Stomach smooth muscle (tissue), 2 donors: ENCODE results near the gene UMAD1.
"Not testable (repeated sequence)": the region's sequence is repeated elsewhere in the genome, so short reads cannot be mapped to it uniquely, and the experiment has no call there.

Source experiments
- H3K27ac ChIP-seq: one replicate; pipeline ENCODE4 v1.7.0; 2013; ENCODE audit warnings: mild to moderate bottlenecking, low read length, inconsistent platforms
- H3K27me3 ChIP-seq, 2 donors: one replicate each; pipeline ENCODE4 v1.7.0; 2013; ENCODE audit warnings: low read length in 2 of 2; ENCODE audit not compliant: insufficient read depth in 2 of 2, control insufficient read depth in 1 of 2
- H3K36me3 ChIP-seq, 2 donors: one replicate each; pipeline ENCODE4 v1.7.0; 2013; ENCODE audit warnings: low read length in 2 of 2; ENCODE audit not compliant: control insufficient read depth in 2 of 2, insufficient read depth in 2 of 2
- H3K4me1 ChIP-seq: one replicate; pipeline ENCODE4 v1.7.0; 2013; ENCODE audit warnings: low read length; ENCODE audit not compliant: control insufficient read depth, insufficient read depth
- H3K4me3 ChIP-seq, 2 donors: one replicate each; pipeline ENCODE4 v1.7.0; 2013; ENCODE audit warnings: low read length in 2 of 2
- H3K9ac ChIP-seq, 2 donors: one replicate each; pipeline ENCODE4 v1.7.0; 2013; ENCODE audit warnings: low read length in 2 of 2, mild to moderate bottlenecking in 1 of 2
- H3K9me3 ChIP-seq, 2 donors: one replicate each; pipeline ENCODE4 v1.7.0; 2013; ENCODE audit warnings: low read length in 2 of 2; ENCODE audit not compliant: control insufficient read depth in 2 of 2
- donor health status: healthy.
- donor health status: Pancreatic carcinoma.

The UMAD1 gene

DNA sequence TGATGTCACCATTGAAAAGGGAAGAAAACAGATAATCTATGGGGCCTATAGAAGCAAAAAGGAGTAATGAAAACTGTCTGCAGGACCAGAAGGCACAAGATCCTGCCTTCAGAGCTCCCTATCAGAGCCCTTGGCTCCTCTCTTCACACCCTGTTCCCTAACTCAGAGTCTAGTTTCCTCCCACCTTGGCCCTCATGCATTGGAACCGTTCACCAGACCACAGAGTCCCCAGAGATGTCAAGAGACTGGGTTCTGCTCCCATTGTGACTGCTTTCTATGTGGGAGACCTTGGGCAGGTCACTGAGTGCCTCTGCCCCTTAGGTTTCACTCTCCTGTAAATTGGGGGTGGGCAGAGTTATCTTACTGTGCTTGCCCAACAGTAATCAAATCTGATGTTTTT, 158.0 kb downstream of the UMAD1 start:
- H3K27me3 ChIP-seq: no peaks in the 10 kb centered on the region

DNA sequence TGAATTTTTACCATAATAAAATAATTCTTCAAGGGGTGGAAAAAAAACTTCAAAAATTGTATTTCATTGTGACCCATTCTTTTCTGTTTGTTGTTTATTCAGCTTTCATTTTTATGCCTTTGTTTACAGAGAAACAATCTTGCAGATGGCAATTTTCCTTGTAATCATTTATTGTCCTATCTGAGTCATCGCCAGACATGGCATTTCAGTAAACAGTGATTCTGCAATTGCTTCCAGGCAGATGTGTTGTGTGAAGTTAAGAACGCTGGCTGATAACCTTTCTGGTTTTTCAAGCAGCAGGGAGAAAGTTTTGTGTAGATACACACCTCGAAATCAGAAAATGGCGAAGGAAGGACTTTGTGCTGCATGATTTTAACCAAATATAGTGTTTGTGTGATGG, 158.6 kb downstream of the UMAD1 start:
- no peak overlapping the region for H3K27ac ChIP-seq
- no peak overlapping the region for H3K4me3 ChIP-seq
- no peaks in the 10 kb centered on the region for H3K4me1 ChIP-seq
- H3K9ac ChIP-seq: no peak overlapping the region
- no peaks in the 10 kb centered on the region for H3K9me3 ChIP-seq
- H3K27me3 ChIP-seq: no peaks in the 10 kb centered on the region
- H3K36me3 ChIP-seq: peaks cover 0 to 2% of the 10 kb centered on the region in 2 donors

More for the DNA sequence above, 158.0 kb downstream of the UMAD1 start:
- Histone ChIP-seq H3K36me3 (peaks cover 0 to 2% of the 10 kb centered on the region in 2 donors), H3K4me1 (no peaks in the 10 kb centered on the region), H3K9ac (no peak overlapping the region), H3K27ac (no peak overlapping the region), H3K4me3 (no peak overlapping the region), H3K9me3 (no peaks in the 10 kb centered on the region)

DNA sequence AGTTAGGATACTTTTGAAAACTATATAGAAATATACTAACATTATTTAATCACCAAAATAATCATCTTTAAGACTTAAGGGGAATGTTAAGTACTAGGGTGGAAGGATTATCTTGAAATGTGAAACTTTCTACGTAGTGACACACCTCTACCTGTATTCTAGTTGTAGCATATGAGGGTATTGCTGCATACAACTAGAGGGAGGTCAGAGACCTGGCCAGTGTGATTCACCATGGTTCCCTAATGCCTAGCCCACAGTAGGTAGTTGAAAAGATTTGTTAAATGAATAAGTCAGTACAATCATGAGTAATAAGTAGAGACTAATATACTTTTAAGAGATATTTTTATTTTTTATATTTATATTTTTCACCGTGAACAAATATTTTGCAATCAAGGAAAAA, 162.0 kb downstream of the UMAD1 start:
- Histone ChIP-seq H3K4me1 (no peaks in the 10 kb centered on the region), H3K9ac (no peak overlapping the region), H3K27me3 (no peaks in the 10 kb centered on the region), H3K36me3 (no peaks in the 10 kb centered on the region), H3K27ac (no peak overlapping the region), H3K9me3 (no peaks in the 10 kb centered on the region), H3K4me3 (no peak overlapping the region)

DNA sequence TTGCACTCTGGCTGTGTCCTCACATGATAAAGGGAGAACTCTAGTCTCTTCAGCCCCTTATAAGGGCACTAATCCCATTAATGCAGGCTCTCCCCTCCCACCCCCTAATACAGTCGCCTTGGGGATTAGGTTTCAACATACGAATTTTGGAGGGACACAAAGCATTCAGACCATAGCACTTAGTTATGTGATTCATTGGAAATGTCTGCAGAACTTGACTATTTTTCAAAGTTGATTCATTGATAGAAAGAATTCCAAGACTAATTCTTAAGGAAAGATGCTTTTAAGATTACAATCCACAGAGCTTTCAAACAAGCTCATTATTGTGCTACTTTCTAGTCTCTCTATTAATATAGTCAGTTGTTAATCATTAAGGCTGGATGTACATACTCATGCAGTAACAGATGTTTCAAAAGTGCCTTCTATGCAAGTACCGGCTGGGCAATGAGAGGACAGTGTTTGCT, 163.2 kb downstream of the UMAD1 start:
- Histone ChIP-seq H3K36me3 (no peaks in the 10 kb centered on the region), H3K9me3 (no peaks in the 10 kb centered on the region), H3K9ac (no peak overlapping the region), H3K4me3 (no peak overlapping the region), H3K4me1 (no peaks in the 10 kb centered on the region), H3K27me3 (no peaks in the 10 kb centered on the region), H3K27ac (no peak overlapping the region)

DNA sequence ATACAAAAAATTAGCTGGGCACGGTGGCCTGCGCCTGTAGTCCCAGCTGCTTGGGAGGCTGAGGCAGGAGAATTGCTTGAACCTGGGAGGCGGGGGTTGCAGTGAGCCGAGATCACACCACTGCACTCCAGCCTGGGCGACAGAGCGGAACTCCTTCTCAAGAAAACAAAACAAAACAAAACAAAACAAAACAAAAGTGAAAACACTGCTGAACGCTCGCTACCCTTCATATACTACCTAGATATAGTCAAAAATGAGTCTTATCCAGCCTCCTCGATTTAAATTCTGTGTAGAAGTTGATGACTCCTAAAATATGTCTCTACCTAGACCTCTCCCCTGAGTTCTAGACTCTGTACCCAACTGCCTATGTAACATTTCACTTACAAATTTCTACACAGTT, 164.3 kb downstream of the UMAD1 start:
- H3K4me1 ChIP-seq, H3K9ac ChIP-seq, H3K36me3 ChIP-seq, H3K4me3 ChIP-seq, H3K27me3 ChIP-seq, H3K9me3 ChIP-seq, H3K27ac ChIP-seq: not testable (repeated sequence)

DNA sequence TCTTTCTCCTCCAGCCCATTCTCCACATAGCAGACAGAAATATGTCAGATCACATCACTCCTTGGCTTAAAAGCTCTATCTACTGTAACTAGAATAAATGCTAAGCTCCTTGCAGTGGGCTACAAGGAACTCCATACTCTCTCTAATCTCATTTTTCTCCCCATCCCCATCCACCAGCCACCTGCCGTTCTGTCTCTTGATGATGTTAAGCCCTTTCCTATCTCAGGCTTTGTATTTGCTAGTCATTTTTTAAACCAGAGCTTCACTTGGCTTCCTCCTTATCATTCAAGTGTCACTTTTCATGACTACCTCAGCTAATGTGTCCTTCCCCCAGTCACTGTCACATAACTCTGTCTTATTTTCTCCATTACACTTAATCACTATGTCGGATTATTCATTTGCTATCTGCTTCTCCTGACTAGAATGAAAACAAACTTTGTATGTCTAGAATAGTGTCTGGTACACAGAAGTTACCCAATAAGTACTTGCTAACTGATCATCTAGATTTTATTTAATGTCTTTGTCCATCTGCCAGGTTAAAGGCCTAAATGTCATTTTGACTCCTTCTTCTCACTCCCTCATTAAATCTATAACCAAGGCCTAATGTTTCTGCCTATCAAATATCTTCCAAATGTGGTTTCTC, 165.1 kb downstream of the UMAD1 start:
- no peaks in the 10 kb centered on the region for H3K27me3 ChIP-seq
- H3K27ac ChIP-seq: no peak overlapping the region
- H3K4me3 ChIP-seq: no peak overlapping the region
- H3K9me3 ChIP-seq: no peaks in the 10 kb centered on the region
- H3K4me1 ChIP-seq: no peaks in the 10 kb centered on the region
- no peaks in the 10 kb centered on the region for H3K36me3 ChIP-seq
- H3K9ac ChIP-seq: no peak overlapping the region

DNA sequence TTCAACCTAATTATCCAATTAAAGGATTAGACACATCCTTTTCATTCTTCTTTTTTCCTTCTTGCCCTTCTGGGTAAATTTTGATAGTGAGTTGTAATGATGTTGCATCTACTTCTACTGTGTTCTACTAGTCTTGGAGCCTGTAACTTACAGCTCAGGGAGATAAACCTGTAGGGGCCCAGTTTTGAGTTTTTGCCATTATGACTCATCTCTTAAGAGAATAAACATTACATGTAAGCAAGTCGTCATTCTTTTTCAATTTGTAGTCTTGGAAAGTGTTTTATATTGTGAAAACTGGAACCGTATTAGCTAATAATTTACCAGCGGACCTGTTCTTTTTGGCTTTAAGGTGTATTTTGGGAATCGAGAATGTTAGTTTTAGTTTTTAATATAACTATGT, 167.6 kb downstream of the UMAD1 start:
- H3K4me3 ChIP-seq: no peak overlapping the region
- H3K36me3 ChIP-seq: no peaks in the 10 kb centered on the region
- no peaks in the 10 kb centered on the region for H3K4me1 ChIP-seq
- H3K27me3 ChIP-seq: no peaks in the 10 kb centered on the region
- no peak overlapping the region for H3K9ac ChIP-seq
- no peak overlapping the region for H3K27ac ChIP-seq
- no peaks in the 10 kb centered on the region for H3K9me3 ChIP-seq

DNA sequence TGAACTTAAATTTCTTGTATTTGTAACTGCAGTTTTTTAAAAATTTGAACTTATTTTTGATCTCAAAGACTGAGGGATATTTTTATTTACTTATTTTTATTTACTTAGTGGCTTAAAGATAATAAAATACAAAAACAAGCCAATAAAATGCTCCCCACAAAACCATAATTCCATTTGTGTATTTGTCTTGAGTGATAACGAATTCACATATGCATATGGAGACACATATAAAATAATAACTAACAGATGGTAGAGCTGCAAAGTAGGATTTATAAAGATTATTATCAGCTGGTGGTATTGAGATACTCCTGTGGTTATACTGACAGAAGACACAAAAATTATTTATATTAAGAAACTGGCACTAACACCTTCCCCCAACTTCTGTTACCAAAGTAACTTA, 168.1 kb downstream of the UMAD1 start:
- H3K27ac ChIP-seq: no peak overlapping the region
- no peak overlapping the region for H3K9ac ChIP-seq
- H3K4me1 ChIP-seq: no peaks in the 10 kb centered on the region
- H3K4me3 ChIP-seq: no peak overlapping the region
- H3K27me3 ChIP-seq: no peaks in the 10 kb centered on the region
- no peaks in the 10 kb centered on the region for H3K9me3 ChIP-seq
- no peaks in the 10 kb centered on the region for H3K36me3 ChIP-seq

DNA sequence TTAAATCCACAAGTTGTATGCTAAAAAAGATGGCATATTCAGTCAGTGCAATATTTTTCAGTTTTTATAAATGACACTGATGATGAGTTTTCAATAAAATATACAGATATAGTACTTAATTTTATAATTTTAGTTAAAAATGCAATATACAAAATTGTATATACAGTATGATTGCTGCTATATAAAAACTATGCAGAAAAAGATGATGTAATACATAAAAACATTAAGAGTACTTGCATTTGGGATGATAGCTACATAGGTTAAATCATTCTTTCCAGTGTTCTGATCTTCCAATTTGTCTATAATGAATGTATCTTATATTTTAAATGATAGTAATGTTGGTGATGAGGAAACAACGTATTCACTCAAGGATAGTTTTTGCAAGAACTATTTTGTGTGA, 169.8 kb downstream of the UMAD1 start:
- no peaks in the 10 kb centered on the region for H3K9me3 ChIP-seq
- no peak overlapping the region for H3K9ac ChIP-seq
- H3K4me1 ChIP-seq: no peaks in the 10 kb centered on the region
- H3K36me3 ChIP-seq: no peaks in the 10 kb centered on the region
- no peak overlapping the region for H3K4me3 ChIP-seq
- no peak overlapping the region for H3K27ac ChIP-seq
- H3K27me3 ChIP-seq: no peaks in the 10 kb centered on the region

DNA sequence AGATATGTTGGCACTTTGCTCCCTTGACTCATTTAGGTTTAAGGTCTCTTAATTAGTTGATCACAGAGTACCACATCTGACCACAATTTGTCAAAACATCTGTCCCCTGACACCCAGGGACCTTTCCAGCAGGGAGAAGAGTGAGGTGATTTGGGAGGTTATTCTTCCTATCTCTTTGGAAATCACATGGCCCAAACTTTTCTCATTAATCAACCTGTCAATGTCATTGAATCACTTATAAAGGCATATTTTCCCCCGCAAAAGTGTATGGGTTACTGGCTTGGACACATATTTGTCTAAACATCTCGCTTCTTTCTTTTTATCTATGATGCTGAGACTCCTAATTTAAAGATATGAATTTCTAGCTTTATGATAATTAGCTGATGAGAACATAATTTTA, 170.3 kb downstream of the UMAD1 start:
- Histone ChIP-seq H3K27ac (no peak overlapping the region), H3K4me3 (no peak overlapping the region), H3K36me3 (no peaks in the 10 kb centered on the region), H3K9ac (no peak overlapping the region), H3K9me3 (no peaks in the 10 kb centered on the region), H3K27me3 (no peaks in the 10 kb centered on the region), H3K4me1 (no peaks in the 10 kb centered on the region)

DNA sequence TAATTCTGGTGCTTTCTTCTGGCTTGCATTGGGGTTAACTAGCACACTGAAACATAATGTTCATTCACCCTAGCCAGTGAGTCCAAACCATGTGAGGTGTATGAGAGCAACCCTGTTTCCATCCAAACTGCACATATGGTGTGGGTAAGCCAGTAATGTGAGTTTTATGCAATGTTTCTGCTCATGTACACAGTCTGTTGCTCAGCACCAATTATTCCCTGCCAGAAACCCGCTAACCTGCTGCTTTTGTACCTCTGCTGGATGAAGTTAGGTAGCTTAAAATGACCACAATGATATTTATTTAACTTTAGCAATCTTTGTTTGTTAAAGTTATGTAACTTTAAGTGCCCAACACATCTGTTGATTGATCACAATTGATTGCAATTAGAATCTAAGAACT, 171.6 kb downstream of the UMAD1 start:
- Histone ChIP-seq H3K9me3 (no peaks in the 10 kb centered on the region), H3K36me3 (no peaks in the 10 kb centered on the region), H3K4me3 (no peak overlapping the region), H3K27me3 (no peaks in the 10 kb centered on the region), H3K27ac (no peak overlapping the region), H3K9ac (no peak overlapping the region), H3K4me1 (no peaks in the 10 kb centered on the region)
